Hair follicle dermal papilla cell (primary cell): ENCODE data around the gene CHD2. TPM values are rescaled to one million over a fixed set of nuclear protein-coding genes. Genes with fewer than 3 reads are reported as not detected.

Experiments
- total RNA-seq: library from RNA; depleted of rRNA; stranded (reverse); fragments of >200 nt; gene quantifications from 2 replicates; pipeline ENCODE4 v1.2.3, GENCODE V29; 2012

Gene CHD2
- total RNA-seq = 78.3 and 95.7 TPM in 2 replicates

DNA sequence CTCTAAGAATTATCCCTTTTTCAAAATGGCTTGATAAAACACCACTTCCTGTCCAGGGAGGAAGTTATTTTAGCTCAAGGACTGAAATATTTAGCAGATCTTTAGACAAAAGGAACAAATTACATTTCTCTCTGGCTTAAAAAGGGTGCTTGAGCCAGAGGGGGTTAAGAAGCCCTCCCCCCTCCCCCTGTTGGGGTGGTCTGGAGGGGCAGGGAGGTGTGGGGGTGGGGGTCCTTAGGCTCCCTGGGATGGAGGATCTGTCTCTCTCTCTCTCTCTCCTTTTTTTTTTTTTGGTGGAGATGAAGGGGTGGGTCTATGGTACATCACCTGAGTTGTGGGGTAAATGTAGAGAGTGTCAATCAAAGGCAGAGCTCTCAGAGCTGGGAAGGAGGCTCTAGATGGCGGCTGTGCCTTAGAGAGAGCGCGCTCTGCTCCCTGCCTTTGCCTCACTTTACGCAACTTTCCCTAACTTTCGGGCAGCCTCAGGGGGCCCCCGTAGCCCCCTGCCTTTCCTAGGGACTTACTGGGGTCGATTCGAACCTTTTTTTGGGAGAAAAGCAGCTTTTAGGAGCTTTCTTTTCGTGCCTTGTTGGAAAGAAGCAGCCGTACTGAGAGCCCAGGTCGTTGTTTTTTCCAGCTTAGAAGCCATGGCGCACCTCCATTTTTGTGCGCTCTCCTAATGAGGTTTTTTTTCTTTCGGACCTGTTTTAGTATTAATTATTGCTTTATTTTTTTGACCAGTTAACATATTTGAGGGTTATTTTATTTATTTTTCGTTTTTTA, at the start of gene CHD2:
Gene CHD2 (plus strand): TSS at position 377 of the 783 bp plus-strand sequence. CDS start 914 bp downstream, outside the sequence.

Other genes starting within 250 kb of the CHD2 start
- 0.61 and 5.2 TPM in 2 replicates for gene FAM174B, start 244.5 kb upstream of the CHD2 start, total RNA-seq
- 5.8 and 7.5 TPM in 2 replicates for gene RGMA, start 188.9 kb downstream of the CHD2 start, total RNA-seq